ENCODE data around the gene URB1.

The URB1 gene

DNA sequence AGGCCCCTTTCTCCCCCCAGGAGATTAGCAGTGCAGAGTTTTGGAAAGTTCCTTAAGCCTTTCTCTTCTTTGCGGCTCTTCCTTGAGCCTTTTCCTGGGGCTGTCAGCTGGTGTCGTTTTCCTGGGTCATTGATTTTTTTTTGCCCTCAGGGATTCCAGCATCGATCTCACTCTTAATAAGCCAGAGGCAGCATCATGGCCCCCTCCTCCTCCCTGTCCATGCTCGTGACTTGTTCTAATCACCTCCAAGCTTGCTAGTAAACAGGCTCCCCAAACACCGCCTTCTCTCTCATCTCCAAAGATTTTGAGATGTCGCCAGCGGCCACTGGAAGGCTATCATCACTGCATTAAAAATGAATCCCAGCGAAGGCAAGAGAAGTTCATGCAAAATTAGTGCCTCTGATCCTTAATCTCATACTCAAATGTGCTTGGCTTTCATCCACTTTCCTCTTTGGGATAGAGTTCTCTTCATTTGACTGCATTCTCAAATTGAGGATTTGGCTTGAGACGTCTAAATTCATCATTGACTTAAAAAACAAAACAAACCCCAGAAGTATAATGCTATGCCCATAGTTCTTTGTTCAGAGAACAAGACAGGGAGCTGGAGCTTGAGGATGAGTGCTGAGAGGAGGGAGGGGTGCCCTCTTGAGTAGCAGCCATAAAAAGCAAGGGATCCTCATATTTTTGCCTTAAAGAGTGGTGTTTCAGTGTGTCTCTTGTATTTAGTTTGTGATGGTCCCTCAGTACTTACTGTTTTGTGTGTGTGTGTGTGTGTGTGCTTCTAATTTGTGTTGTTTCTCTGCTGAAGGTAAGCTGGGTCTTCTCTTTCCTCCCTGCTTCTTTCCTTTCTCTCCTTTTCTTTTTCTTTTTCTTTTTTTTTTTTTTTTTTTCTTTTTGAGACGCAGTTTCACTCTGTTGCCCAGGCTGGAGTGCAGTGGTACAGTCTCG lies 22.9 kb upstream of the URB1 start:
- in situ Hi-C loops (cut with HindIII; ENCODE audit: low pct_unique_long_range_greater_than_20kb, low sequenced_read_pairs), result no loop called here
- TF ChIP-seq JUND (IDR thresholded peaks at IDR 0.05; ENCODE audit: low read depth), result no peak
- DNase-seq (ENCODE audit: low read depth in 1 of 2, low spot score in 1 of 2), result no peak

DNA sequence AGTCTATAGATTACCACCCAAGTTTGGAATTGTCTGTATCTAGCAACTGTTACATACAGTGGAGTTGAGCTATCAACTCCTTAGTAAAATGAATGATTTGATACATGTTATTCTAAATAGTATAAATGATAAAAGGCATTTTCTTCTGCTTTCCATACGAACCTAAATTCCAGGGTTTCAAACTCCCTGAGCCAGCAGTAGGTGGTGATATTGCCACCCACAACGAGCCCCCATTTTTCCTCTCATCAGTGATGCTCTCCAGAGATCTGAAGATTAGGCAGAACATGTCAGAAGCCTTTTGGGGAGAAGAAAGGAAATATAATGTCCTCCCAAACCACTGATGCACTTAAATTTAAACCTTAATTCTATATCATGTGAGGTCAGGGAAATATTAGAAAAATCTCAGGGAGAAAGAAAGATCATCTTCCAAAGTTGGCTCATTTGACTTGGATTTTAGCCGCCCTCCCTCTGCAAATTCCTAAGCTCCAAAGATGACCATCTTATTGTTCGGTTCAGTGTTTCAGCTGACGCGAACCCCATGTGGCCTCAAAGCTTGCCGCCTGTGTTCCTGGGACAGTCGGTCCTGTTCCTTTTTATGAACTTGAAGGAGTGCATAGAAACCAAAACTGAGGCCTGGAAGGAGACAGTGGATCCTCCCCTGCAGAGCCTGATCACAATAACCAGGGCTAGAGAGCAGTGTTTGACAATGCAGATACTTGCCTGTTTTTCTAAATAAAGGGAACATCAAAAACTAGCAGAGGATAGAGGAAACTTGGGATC lies 22.0 kb upstream of the URB1 start:
- peak in 1 of 2 experiments; percentile 45 for DNase-seq (ENCODE audit: low read depth in 1 of 2, low spot score in 1 of 2)
- in situ Hi-C loops (cut with HindIII; ENCODE audit: low pct_unique_long_range_greater_than_20kb, low sequenced_read_pairs), result no loop called here
- TF ChIP-seq JUND (IDR thresholded peaks at IDR 0.05; ENCODE audit: low read depth), result no peak

- no peak for TF ChIP-seq JUND (IDR thresholded peaks at IDR 0.05; ENCODE audit: low read depth)
- in situ Hi-C loops (cut with HindIII; ENCODE audit: low pct_unique_long_range_greater_than_20kb, low sequenced_read_pairs), result no loop called here
- DNase-seq (ENCODE audit: low read depth in 1 of 2, low spot score in 1 of 2), result peak in 1 of 2 experiments; percentile 36
These were observed 21.1 kb upstream of the URB1 start for GRCh38 chr21:32413697-32414578.

DNA sequence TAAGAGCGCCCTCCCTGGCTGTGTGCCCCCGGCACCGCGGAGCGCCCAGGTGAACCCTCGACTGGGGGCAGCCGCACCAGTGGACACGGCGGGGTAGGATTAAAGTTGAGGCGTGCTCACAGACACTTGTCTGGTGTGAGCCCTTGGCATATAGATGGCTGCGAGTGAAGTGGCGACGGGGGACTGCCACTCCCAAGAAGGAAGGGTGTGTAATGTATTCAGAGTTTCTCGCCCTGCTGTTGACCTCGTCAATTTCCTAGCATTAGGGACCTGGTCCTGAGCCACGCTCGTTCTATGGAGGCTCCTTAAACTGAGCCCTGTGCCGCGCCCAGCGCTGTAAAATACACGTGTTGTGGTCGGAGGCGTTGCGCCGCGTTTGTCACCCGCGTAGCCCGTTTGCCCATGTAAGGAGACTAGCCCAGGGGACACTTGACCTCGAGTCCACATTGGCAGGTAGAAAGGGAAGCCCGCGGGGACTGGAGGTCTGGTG lies 20.2 kb upstream of the URB1 start:
- in situ Hi-C loops (cut with HindIII; ENCODE audit: low pct_unique_long_range_greater_than_20kb, low sequenced_read_pairs), result no loop called here

DNA sequence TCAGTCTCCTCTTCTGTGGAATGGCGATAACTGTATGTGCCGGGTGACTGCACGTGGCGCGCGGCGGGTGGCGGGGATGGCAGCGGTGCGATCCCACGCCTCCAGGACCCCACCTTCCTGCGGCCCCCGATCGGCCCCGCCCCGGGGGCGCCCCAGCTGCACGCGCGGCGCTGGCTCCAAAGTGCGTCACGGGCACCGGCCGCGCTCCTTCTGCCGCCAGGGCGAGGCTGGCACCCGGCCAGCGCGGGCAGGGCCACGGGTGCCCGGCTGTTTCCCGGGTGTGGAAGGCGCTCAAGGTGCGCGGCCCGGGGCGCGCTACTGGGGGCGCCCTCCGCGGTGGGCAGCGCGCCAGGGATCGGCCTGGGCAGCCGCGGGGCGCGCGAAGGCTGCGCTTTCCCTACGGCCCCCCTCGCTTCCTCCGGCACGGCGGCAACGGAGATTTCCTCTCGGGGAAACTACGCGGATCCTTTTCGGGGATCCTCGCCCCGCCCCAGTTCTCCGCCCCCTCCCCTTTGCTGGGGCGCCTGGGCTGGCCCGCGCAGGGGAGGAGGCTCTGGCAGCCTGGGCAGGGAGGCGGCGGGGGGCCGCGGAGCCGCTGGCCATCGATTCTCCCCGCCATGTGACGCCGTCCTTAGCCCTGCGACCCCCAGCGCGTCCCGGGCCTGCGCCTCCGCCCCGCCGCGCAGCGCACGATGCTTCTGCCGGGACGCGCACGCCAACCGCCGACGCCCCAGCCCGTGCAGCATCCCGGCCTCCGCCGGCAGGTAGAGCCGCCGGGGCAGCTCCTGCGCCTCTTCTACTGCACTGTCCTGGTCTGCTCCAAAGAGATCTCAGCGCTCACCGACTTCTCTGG lies 19.6 kb upstream of the URB1 start, which contains the start of gene EVA1C:
TSS of gene EVA1C (plus strand) at position 545 of the 853 bp plus-strand sequence. CDS start at position 693, 148 bp downstream.
- peak; percentile 51 to 73 for DNase-seq (ENCODE audit: low read depth in 1 of 2, low spot score in 1 of 2)
- TF ChIP-seq JUND (IDR thresholded peaks at IDR 0.05; ENCODE audit: low read depth), result no peak
- in situ Hi-C loops (cut with HindIII; ENCODE audit: low pct_unique_long_range_greater_than_20kb, low sequenced_read_pairs), result no loop called here

More for the DNA sequence above, 20.2 kb upstream of the URB1 start:
- TF ChIP-seq JUND (IDR thresholded peaks at IDR 0.05; ENCODE audit: low read depth), result no peak
- peak in 1 of 2 experiments; percentile 41 for DNase-seq (ENCODE audit: low read depth in 1 of 2, low spot score in 1 of 2)

DNA sequence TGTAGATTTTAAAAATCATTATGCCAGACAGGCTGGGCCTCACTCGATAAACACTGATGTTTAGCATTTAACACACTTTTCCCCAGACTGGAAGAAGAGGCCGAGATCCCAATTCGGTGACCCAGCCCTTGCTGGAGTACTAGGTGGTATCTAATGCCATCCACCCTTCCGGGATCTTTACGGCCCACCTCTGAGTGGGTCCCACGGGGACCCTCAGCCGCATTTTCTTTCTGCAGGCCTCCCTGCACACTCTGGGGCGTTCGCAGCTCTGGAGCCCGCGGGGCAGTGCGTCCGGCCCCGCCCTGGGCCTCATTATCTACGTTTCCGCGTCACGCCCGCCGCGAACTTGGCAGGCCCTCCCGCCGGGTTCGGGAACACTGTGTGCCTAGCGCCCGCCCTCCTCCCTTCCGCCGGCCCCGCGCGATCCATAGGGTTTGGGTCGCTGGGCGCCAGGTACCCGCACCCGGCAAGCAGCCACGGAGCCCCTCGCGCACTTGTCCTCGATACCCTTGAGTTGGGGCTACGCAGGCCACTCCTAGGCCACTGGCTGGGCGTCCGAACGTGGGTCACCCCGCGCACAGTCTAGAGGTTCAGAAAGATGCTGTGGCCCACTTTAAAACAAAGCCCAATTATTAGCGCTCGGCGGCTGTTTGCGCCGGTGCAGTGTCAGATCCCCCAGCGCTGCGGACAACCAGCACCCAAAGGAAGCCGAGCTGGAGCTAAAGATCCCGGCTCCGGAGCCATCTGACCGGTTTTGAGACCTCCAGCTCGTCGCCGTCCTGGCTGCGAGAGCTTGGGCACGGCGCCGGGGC lies 18.7 kb upstream of the URB1 start:
- in situ Hi-C loops (cut with HindIII; ENCODE audit: low pct_unique_long_range_greater_than_20kb, low sequenced_read_pairs), result no loop called here
- TF ChIP-seq JUND (IDR thresholded peaks at IDR 0.05; ENCODE audit: low read depth), result no peak
- peak in 1 of 2 experiments; percentile 67 for DNase-seq (ENCODE audit: low read depth in 1 of 2, low spot score in 1 of 2)

DNA sequence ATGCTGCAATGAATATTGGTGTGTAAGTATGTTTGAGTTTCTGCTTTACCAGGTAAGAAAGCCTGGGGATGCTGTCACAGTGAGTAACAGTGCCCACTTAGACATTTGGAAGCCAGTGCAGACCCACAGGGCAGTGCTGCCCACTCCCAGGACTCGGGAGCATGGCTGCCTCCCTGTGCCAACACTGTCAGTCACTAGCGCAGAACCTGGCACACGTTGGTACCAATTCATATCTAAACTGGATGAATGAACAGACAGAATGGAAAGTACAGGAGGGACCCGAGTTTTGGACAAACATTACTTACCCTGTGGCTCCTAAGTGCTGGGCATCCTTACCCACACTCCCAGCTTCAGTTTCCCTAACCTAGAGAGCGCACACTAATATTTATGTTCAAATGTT lies 18.1 kb upstream of the URB1 start:
- TF ChIP-seq JUND (IDR thresholded peaks at IDR 0.05; ENCODE audit: low read depth), result no peak
- in situ Hi-C loops (cut with HindIII; ENCODE audit: low pct_unique_long_range_greater_than_20kb, low sequenced_read_pairs), result no loop called here
- no peak for DNase-seq (ENCODE audit: low read depth in 1 of 2, low spot score in 1 of 2)

GRCh38 chr21:32410291-32410690 lies 17.5 kb upstream of the URB1 start:
- in situ Hi-C loops (cut with HindIII; ENCODE audit: low pct_unique_long_range_greater_than_20kb, low sequenced_read_pairs), result no loop called here
- no peak for DNase-seq (ENCODE audit: low read depth in 1 of 2, low spot score in 1 of 2)
- no peak for TF ChIP-seq JUND (IDR thresholded peaks at IDR 0.05; ENCODE audit: low read depth)

- in situ Hi-C loops (cut with HindIII; ENCODE audit: low pct_unique_long_range_greater_than_20kb, low sequenced_read_pairs), result no loop called here
- TF ChIP-seq JUND (IDR thresholded peaks at IDR 0.05; ENCODE audit: low read depth), result no peak
- DNase-seq (ENCODE audit: low read depth in 1 of 2, low spot score in 1 of 2), result no peak
These were observed 13.6 kb upstream of the URB1 start for GRCh38 chr21:32406405-32406804.

DNA sequence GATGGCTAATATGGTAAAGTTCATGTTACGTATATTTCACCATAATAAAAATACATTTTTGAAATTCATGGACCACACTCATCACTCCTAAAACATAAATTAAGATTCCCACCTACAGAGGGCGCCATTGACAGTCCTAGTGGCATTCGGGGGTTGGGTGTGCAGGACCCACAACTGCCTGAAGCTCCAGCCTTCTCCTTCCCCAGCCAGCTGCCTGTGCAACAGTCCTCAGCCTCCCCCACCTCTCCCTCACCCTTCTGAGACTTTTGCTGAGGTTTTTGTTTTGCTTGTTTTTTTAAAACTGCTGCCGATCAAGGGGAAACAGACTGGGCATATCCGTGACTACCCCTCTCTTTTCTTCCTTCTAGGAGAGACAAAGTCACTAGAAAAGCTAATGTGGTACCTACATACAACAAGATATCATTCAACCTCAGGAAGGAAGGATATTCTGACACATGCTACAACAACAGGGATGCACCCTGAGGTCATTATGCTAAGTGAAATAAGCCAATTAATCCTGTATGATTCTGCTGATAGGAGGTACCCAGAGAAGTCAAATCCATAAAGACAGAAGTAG lies 10.5 kb upstream of the URB1 start:
- DNase-seq (ENCODE audit: low read depth in 1 of 2, low spot score in 1 of 2), result peak; percentile 48 to 79
- TF ChIP-seq JUND (IDR thresholded peaks at IDR 0.05; ENCODE audit: low read depth), result no peak
- in situ Hi-C loops (cut with HindIII; ENCODE audit: low pct_unique_long_range_greater_than_20kb, low sequenced_read_pairs), result no loop called here

Measured in T47D (cell line).